ENCODE data around the gene FNTB.
"Not testable (repeated sequence)": the region's sequence is repeated elsewhere in the genome, so short reads cannot be mapped to it uniquely, and the experiment has no call there.

GRCh38 chr14:65086686-65087085 is 100.0 kb downstream of the FNTB start:
- TF ChIP-seq, protein P1, sequence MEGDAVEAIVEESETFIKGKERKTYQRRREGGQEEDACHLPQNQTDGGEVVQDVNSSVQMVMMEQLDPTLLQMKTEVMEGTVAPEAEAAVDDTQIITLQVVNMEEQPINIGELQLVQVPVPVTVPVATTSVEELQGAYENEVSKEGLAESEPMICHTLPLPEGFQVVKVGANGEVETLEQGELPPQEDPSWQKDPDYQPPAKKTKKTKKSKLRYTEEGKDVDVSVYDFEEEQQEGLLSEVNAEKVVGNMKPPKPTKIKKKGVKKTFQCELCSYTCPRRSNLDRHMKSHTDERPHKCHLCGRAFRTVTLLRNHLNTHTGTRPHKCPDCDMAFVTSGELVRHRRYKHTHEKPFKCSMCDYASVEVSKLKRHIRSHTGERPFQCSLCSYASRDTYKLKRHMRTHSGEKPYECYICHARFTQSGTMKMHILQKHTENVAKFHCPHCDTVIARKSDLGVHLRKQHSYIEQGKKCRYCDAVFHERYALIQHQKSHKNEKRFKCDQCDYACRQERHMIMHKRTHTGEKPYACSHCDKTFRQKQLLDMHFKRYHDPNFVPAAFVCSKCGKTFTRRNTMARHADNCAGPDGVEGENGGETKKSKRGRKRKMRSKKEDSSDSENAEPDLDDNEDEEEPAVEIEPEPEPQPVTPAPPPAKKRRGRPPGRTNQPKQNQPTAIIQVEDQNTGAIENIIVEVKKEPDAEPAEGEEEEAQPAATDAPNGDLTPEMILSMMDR (conservative IDR thresholded peaks at IDR 0.05), result not testable (repeated sequence)
- not testable (repeated sequence) for TF ChIP-seq EZH2 (IDR thresholded peaks at IDR 0.05; ENCODE audit: low read depth)

Measured in PC-9 (cell line).